HG03521 (cell line): Measurements from ENCODE around the gene PIGN.

ENCODE experiments used
- ATAC-seq: cut with Tn5 transposase; IDR thresholded peaks from one replicate; pipeline ENCODE4 v1.9.1; 2021; ENCODE audit warnings: mild to moderate bottlenecking, moderate library complexity; ENCODE audit not compliant: unreplicated experiment

Gene PIGN

DNA sequence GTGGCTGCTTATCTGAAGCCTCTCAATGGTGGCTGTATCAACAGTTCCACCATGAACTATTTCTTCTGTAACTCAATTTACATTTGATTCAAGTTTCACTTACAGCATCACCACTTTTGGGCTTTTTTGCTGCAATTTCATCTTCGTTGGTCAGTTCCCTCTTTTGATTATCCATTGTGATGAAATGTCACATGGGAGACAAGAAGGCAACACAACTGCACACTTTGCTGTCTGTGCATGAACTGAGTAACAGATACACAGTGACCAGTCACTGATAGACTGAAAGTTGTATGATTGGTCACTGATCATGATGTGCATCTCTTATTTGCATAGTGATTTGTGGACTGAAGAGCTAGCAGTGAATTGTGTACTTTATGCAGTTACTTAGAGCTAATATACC is 163.3 kb downstream of the PIGN start:
- no peak for ATAC-seq

DNA sequence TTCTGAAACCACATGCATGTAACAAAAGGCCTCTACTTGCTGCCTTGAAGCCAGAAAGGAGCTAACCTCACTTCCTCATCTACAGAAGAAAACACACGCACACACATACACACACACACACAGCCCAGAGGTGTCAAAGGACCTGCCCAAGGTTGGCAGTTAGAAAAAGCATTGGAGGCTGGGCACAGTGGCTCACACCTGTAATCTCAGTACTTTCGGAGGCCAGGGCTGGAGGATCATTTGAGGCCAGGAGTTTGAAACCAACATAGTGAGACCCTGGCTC is 168.2 kb downstream of the PIGN start:
- ATAC-seq: no peak

DNA sequence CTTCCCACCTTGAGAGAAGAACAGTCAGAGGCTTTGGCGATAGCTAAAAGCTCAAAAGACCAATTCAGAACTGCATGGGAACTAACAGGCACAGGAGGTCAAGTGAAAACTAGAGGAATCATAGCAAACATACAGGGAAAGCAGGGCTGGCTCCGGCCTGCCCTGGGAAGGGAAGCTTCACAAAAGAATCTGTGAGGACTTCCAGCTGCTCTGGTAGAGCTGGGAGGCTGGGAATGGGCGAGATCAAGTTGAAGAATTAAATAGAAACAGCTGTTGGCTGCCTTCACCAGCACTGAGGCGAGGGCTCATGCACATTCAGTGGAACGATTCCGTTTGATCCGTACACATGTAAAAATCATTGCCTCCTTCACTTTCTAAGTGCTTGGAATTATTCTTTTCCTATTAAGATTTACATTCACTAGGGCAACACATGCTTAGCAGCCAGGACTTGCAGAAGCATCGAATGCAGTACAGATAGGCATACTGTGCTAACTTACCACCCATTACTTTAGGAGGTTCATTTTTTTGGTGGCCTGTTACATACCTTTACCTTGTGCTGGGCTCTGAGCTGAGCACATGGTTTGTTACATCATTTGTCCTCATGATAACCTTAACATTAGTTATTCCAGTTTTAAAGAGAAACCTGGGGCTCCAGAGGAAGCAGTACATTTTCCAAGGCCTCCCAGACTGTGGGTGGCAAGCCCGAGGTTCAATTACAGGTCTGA is 168.7 kb downstream of the PIGN start:
- ATAC-seq: no peak

DNA sequence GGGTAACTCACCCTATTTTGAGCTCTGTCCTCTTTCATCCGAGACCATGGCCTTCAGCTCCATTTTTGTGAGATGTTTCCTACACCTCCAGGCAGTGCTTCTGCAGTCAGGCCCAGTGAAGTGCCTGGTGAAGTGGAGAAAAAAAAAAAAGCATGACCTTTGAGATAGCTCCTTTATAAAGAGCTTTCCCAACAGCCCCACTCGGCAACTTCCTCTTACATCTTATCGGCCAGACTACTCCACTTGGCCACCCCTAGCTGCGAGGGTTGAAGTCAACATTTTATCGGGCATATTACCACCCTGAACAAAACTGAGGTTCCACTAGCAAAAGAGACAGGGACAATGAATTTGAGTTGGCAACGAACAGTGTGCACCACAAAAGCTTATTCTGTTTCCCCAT is 169.2 kb downstream of the PIGN start:
- ATAC-seq: no peak

DNA sequence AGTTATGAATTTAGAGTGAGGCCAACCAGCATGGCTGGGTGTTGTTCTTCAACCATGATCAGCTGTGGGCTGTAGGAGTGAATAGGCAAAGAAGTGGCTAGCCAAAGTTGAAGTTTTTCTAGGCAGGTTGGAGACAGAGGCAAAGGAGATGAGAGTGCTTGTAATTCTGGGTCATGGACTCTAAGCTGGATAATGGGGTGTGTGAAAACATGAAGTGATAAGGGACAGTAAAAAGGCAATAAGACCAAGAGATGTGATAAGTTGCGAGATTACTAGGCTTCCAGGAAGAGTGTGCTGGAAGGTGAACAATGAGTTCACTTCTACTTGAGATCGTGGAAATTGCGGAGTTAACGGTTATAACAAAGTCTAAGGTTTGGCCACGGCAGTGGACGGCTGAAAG is 175.4 kb downstream of the PIGN start:
- no peak for ATAC-seq

DNA sequence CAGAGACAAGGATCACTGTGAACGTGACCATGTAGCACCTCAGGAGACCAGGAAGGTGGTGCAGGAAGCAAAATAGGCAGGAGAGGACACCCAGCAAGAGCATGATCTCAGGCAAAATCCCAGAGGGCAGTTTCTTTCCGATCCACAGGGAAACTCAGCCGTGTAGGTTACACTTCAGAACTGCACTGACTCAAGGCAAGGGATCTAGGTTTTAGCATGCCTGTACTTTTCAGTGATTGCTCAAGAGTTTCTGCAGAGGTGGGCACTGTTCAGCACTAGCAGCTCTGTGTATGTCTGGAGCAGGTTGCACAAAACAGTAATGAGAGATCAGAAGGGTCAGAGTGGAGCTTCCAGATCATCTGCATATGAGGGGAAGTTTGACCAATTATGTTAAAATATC is 177.3 kb downstream of the PIGN start:
- ATAC-seq: no peak

DNA sequence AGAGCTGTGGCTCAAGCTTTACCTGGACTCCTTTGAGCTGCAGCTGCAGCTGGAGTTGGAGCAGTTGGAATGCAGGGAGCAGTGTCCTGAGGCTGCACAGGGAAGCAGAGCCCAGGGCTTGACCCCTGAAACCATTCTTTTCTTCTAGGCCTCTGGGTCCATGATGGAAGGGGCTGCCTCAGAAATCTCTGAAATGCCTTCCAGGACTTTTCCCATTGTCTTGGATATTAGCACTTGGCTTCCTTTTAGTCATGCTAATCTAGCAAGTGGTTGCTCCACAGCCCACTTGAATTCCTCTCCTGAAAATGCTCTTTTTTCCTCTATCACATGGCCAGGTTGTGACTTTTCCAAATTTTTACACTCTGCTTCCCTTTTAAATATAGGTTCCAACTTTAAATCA is 185.5 kb downstream of the PIGN start:
- no peak for ATAC-seq

DNA sequence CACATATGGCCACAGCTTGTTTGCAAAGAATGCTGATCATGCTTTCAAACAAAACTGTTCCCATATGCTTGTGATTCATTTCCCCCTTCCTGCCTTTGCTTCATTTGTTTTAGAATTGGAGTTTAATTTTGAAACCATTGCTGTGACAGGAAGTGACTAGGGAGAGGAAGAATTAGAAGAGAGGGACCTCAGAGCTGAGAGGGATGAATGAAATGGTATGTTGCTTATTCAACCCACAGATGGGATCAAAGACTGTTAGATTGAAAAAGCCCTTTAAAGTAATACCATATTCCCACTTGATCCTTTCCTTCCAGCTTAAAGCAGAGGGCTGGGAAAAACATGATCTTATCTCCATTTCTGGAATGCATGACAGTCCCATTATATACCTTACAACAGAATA is 187.9 kb downstream of the PIGN start:
- no peak for ATAC-seq

DNA sequence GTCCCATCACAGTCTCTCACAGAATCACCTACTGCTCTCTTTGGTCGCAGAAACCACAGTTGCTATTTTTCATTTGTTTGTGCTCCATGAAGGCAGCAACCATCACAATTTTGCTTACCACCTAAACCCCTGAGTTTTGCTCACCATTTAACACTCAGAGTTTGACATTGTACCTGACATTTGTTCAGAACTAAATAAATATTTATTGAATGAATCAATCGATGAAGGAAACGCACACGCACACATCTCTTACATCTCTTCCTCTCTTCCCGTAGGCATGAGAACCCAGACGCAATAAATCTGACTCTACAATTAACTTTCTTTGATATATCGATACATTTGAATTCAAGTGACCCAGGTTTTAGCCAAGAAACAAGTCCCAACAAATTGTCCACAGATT is 188.5 kb downstream of the PIGN start:
- no peak for ATAC-seq

DNA sequence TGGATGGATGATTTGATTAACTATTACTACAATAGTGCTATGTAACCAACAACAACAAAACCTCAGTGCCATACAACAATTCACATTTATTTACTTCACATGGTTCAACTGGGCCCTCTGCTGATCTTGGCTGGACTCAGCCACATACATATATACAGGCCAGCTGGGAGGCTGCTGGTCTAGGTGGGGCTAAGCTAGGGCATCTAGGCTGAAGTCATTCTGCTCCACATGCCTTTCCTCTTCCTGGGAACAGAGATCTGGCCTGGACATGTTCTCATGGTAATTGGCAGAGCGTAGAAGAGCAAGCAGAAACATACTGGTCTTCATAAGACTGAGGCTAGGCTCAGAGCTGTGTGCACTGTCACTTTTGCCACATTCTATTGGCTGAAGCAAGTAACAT is 191.2 kb downstream of the PIGN start:
- no peak for ATAC-seq

DNA sequence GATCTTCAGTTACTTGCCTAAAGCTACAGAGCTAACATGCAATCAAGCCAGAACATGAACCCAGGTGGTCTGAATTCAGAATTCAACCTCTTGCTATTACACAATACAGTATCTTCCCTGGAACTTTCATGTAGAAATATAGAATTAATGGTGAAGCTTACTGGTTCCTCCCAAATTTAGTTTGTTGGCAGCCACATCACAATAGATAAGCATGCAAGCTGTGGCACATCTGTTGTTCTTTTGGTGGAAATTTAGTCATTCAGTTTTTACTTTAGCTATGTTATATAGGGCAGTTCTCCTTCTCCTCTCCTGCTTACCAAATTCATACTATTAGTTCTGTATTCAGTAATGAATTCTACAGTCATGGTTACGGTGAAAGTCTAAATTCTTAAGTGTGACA is 193.0 kb downstream of the PIGN start:
- no peak for ATAC-seq

DNA sequence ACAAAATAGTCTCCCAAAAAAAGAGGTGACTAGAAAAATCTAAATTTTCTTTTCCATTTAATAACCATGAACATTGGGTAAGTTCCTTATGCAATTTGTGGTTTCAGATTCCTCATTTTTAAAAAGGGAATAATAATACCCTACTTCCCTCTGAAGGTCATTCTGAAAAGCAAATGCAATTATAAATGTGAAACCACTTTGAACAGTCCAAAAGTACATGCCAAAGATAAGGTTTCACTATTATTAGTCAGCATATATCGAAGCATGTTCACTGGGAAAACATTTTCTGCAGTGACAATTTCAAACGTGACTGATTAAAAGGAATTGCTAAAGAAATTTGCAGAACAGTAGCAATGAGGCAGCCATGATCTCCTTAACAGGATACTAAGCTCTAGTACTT is 193.9 kb downstream of the PIGN start:
- no peak for ATAC-seq

DNA sequence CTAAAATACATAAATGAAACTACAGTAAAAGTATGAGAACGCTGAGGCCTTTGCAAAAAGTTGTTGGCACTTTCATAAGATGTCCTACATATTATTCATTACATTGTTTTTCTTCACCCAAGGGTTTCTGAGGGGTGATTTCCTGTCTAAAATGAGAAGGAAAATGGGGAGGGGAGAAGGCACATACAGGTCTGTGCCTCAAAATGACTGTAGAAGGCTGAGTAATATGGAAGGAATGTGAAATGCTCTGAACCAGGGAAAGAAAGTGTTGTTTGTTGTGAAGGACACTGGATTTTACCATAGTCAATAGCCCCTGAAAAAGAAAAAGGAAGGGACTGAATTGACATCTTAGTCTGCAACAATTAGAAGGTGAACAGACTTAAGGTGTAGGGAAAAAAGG is 194.6 kb downstream of the PIGN start:
- no peak for ATAC-seq

DNA sequence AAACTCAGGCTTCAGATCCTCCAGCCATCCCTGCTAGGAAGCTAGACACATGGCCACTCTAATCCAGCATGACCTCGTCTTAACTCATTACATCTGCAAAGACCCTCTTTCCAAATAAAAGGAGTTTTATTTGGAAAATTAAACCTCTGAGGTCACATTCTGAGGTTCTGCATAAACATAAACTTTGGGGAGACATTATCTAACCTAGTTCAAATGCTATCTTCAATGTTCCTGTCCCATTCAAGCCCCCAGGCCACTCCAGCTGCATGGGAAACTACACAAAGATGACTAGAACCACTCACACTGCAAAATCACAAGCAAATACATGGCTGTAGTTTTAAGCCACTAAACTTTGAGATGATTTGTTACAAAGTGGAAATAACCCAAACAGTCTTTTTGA is 195.0 kb downstream of the PIGN start:
- no peak for ATAC-seq

DNA sequence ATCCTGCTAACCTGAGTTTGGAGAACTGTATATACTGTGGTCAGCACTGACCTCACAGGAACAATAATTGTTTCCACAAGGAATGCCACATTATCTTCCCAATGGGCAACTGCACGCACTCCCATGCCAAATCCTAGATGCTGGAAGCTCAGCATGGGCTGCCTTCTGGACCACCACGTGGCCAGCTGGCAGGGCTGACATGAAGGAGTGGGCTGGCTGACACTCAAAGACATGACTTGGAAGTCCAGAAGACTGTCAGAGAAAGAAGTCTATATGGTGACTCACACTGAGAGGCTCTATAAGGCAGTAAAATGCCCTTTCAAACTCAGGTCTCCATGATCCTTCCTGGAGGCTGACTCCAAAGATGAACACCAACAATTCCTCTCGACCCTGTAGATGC is 195.7 kb downstream of the PIGN start:
- no peak for ATAC-seq
